ENCODE data around the gene STAG3. TPM values are rescaled to one million over a fixed set of nuclear protein-coding genes. Genes with fewer than 3 reads are reported as not detected.
"Not testable (repeated sequence)": the region's sequence is repeated elsewhere in the genome, so short reads cannot be mapped to it uniquely, and the experiment has no call there.

The STAG3 gene
- total RNA-seq, 1 donor from 2014 or later: 0.36 TPM

DNA sequence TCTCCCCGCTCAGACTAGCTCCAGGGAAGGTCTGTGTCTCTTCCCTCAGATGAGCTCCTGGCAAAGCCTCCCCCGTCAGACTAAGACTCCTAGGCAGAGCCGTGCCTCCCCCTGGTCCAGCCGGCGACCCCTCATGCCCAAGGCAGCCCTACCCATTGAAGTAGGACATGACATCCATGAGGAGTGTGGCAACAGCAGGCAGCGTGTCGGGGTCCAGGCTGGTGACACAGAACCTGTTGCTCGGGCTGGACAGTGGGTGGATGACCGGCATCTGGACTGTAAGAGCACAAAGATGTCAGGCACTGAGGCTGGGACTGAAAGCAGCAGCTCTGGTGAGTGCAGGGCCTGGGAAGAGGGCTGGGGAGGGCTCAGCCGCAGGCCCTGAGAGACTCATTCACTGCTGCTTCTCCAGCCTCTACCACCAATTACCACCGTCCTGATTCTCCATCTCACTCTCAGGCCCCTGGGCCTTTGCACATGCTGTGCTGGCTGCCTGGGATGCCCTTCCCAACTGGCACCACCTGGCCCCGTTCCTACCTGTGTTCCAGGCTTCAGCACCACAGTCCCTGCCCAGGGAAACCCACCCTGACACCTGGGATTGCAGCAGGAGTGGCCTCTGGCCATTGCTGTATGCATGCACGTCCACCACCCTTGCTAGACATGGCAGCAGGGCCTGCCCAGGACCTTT is 44.9 kb downstream of the STAG3 start:
- FAIRE-seq (no peak), DNase-seq (ENCODE audit: low read depth) (no peak)
- Mint-ChIP-seq H3K4me3 (ENCODE audit: unreplicated experiment) (no peak overlapping the region), H3K36me3 (ENCODE audit: low read depth, unreplicated experiment) (peaks cover 7% of the 10 kb centered on the region), H3K27ac (ENCODE audit: unreplicated experiment) (no peak overlapping the region), H3K9me3 (ENCODE audit: unreplicated experiment) (no peaks in the 10 kb centered on the region), H3K4me1 (ENCODE audit: low read depth, unreplicated experiment) (peaks cover under 1% of the 10 kb centered on the region), H3K27me3 (ENCODE audit: low read depth, unreplicated experiment) (no peaks in the 10 kb centered on the region)
- Histone ChIP-seq H2AFZ (ENCODE audit: low read depth, low read length) (no peak overlapping the region), H3K79me2 (ENCODE audit: insufficient read depth, low read length) (no peaks in the 10 kb centered on the region), H3K4me2 (ENCODE audit: low read length) (no peak overlapping the region), H4K20me1 (ENCODE audit: insufficient read depth, low read length) (no peaks in the 10 kb centered on the region), H3K4me1 (ENCODE audit: insufficient read depth, low read length) (no peaks in the 10 kb centered on the region), H3K9me3 (ENCODE audit: insufficient read depth, low read depth, low read length) (no peaks in the 10 kb centered on the region), H3K36me3 (ENCODE audit: insufficient read depth, low read length) (no peaks in the 10 kb centered on the region), H3K27ac (ENCODE audit: low read depth, low read length) (no peak overlapping the region), H3K4me3 (ENCODE audit: insufficient read depth, low read depth, low read length) (no peak overlapping the region), H3K9ac (ENCODE audit: low read length) (no peak overlapping the region), H3K27me3 (ENCODE audit: insufficient read depth, low read length) (no peaks in the 10 kb centered on the region)
- TF ChIP-seq, protein P1, sequence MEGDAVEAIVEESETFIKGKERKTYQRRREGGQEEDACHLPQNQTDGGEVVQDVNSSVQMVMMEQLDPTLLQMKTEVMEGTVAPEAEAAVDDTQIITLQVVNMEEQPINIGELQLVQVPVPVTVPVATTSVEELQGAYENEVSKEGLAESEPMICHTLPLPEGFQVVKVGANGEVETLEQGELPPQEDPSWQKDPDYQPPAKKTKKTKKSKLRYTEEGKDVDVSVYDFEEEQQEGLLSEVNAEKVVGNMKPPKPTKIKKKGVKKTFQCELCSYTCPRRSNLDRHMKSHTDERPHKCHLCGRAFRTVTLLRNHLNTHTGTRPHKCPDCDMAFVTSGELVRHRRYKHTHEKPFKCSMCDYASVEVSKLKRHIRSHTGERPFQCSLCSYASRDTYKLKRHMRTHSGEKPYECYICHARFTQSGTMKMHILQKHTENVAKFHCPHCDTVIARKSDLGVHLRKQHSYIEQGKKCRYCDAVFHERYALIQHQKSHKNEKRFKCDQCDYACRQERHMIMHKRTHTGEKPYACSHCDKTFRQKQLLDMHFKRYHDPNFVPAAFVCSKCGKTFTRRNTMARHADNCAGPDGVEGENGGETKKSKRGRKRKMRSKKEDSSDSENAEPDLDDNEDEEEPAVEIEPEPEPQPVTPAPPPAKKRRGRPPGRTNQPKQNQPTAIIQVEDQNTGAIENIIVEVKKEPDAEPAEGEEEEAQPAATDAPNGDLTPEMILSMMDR (IDR thresholded peaks at IDR 0.05; ENCODE audit: insufficient read depth, low read depth, low read length): no peak
- TF ChIP-seq EZH2 (IDR thresholded peaks at IDR 0.05; ENCODE audit: insufficient read depth, low read length): no peak

DNA sequence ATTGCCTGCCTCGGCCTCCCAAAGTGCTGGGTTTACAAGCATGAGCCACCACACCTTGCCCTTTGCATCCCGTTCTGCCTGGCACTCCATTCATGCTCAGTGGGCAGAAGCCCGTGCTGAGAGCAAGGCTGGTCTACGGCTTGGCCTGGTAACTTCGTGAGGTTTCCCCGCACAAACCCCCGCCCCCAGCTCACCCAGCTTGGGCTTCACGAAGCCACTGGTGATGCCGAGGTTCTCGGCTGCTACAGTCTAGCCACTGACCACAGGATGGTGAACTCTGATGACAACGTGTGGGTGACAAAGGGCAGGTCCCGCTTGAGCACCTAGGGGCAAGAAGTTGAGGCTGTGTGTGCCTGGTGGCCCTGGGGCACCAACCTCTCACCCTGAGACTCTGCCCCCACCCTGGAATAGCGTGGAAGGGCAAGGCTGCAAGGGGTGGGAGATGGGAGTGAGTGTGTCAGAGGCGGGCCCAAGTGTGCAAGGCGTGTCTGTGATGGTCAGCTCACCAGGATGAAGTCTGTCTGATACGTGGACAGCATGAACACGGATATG is 45.7 kb downstream of the STAG3 start:
- H4K20me1 ChIP-seq (ENCODE audit: insufficient read depth, low read length); H3K4me3 ChIP-seq (ENCODE audit: insufficient read depth, low read depth, low read length); H3K36me3 ChIP-seq (ENCODE audit: insufficient read depth, low read length); H3K27ac ChIP-seq (ENCODE audit: low read depth, low read length); H3K79me2 ChIP-seq (ENCODE audit: insufficient read depth, low read length); H3K27me3 ChIP-seq (ENCODE audit: insufficient read depth, low read length); H3K9me3 ChIP-seq (ENCODE audit: insufficient read depth, low read depth, low read length); DNase-seq (ENCODE audit: low read depth); H3K4me1 ChIP-seq (ENCODE audit: insufficient read depth, low read length); H3K27ac Mint-ChIP-seq (ENCODE audit: unreplicated experiment); H3K9ac ChIP-seq (ENCODE audit: low read length); H3K4me1 Mint-ChIP-seq (ENCODE audit: low read depth, unreplicated experiment); H2AFZ ChIP-seq (ENCODE audit: low read depth, low read length); FAIRE-seq; H3K9me3 Mint-ChIP-seq (ENCODE audit: unreplicated experiment); H3K27me3 Mint-ChIP-seq (ENCODE audit: low read depth, unreplicated experiment); H3K4me3 Mint-ChIP-seq (ENCODE audit: unreplicated experiment); H3K4me2 ChIP-seq (ENCODE audit: low read length): not testable (repeated sequence)
- H3K36me3 Mint-ChIP-seq (ENCODE audit: low read depth, unreplicated experiment): peaks cover 10% of the 10 kb centered on the region

DNA sequence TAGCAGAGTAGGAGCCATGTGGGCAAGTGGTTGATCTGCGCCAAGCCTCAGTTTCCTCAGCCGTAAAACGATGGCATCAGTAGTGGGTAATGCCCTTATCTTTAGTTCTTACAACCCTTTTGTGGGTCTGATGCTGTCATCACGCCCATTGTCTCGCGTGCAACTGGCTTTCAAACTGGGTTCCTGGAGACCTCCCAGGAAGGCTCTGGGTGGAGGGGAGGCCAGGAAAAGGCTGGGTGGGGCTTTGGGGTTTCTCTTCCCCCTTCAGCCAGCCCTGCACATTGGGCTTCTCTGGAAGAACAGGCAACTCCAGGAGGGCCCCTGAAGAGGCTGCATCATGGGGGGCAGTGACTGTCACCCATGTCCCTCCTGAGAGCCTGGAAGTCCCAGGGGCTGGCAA is 47.2 kb downstream of the STAG3 start:
- not testable (repeated sequence) for H3K9me3 ChIP-seq (ENCODE audit: insufficient read depth, low read depth, low read length); H3K27ac ChIP-seq (ENCODE audit: low read depth, low read length); H3K4me3 Mint-ChIP-seq (ENCODE audit: unreplicated experiment); H3K27ac Mint-ChIP-seq (ENCODE audit: unreplicated experiment); H3K9ac ChIP-seq (ENCODE audit: low read length); DNase-seq (ENCODE audit: low read depth); H3K4me3 ChIP-seq (ENCODE audit: insufficient read depth, low read depth, low read length); H3K36me3 Mint-ChIP-seq (ENCODE audit: low read depth, unreplicated experiment); FAIRE-seq; H4K20me1 ChIP-seq (ENCODE audit: insufficient read depth, low read length); H2AFZ ChIP-seq (ENCODE audit: low read depth, low read length); H3K36me3 ChIP-seq (ENCODE audit: insufficient read depth, low read length); H3K9me3 Mint-ChIP-seq (ENCODE audit: unreplicated experiment); H3K4me2 ChIP-seq (ENCODE audit: low read length); H3K79me2 ChIP-seq (ENCODE audit: insufficient read depth, low read length); H3K4me1 ChIP-seq (ENCODE audit: insufficient read depth, low read length); H3K27me3 Mint-ChIP-seq (ENCODE audit: low read depth, unreplicated experiment); H3K4me1 Mint-ChIP-seq (ENCODE audit: low read depth, unreplicated experiment); H3K27me3 ChIP-seq (ENCODE audit: insufficient read depth, low read length)

DNA sequence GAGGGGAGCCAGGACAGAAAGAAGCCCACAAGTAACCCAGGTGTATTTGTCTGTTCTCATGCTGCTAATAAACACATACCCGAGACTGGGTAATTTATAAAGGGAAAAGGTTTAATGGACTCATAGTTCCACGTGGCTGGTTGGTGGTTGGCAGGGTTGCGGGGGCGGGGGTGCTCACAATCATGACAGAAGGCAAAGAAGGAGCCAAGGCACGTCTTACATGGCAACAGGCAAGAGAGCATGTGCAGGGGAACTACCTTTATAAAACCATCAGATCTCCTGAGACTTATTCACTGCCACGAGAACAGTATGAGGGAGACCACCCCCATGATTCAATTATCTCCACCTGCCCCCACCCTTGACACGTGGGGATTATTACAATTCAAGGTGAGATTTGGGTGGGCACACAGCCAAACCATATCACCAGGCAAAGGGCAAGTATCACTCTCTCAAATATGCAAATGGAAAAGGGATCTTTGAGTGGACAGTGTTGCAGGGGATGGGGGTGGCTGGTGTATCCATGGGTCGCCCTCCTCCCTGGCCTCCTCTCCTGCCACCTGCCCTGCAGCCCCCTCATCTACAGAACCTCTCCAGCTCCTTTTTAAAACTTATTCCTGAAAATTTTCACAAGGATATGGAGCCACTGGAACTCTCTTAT is 57.1 kb downstream of the STAG3 start:
- FAIRE-seq: not testable (repeated sequence)

DNA sequence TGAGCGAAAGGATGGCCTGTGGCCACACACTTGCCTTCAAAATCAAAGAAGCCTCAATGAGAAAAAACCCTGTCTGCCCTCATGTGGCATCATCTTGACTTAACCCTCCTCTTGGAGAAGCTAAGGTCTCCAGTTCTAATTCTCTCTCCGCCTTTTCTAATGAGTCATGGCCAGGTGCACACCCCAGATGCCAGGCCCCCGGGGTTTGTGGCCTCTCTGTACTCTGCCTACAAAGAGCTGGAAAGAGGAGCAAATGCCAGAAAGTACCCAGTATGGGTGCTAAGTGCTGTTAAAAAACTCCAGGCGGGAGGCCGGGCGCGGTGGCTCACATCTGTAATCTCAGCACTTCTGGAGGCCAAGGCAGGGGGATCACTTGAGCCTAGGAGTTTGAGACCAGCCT is 62.3 kb downstream of the STAG3 start:
- not testable (repeated sequence) for H3K36me3 ChIP-seq (ENCODE audit: insufficient read depth, low read length); H3K36me3 Mint-ChIP-seq (ENCODE audit: low read depth, unreplicated experiment); H3K27ac ChIP-seq (ENCODE audit: low read depth, low read length); DNase-seq (ENCODE audit: low read depth); H3K4me3 ChIP-seq (ENCODE audit: insufficient read depth, low read depth, low read length); H3K27me3 Mint-ChIP-seq (ENCODE audit: low read depth, unreplicated experiment); FAIRE-seq; H3K4me2 ChIP-seq (ENCODE audit: low read length); H3K27ac Mint-ChIP-seq (ENCODE audit: unreplicated experiment); H2AFZ ChIP-seq (ENCODE audit: low read depth, low read length); H3K9me3 ChIP-seq (ENCODE audit: insufficient read depth, low read depth, low read length); H3K4me1 ChIP-seq (ENCODE audit: insufficient read depth, low read length); H3K4me1 Mint-ChIP-seq (ENCODE audit: low read depth, unreplicated experiment); H3K27me3 ChIP-seq (ENCODE audit: insufficient read depth, low read length); H3K9me3 Mint-ChIP-seq (ENCODE audit: unreplicated experiment); H3K79me2 ChIP-seq (ENCODE audit: insufficient read depth, low read length); H3K9ac ChIP-seq (ENCODE audit: low read length); H3K4me3 Mint-ChIP-seq (ENCODE audit: unreplicated experiment)
- H4K20me1 ChIP-seq (ENCODE audit: insufficient read depth, low read length): peaks cover 19% of the 10 kb centered on the region

More for the DNA sequence above, 57.1 kb downstream of the STAG3 start:
- H3K79me2 ChIP-seq (ENCODE audit: insufficient read depth, low read length); H3K27ac Mint-ChIP-seq (ENCODE audit: unreplicated experiment); H2AFZ ChIP-seq (ENCODE audit: low read depth, low read length); H3K27me3 Mint-ChIP-seq (ENCODE audit: low read depth, unreplicated experiment); H3K4me3 ChIP-seq (ENCODE audit: insufficient read depth, low read depth, low read length); H3K9me3 ChIP-seq (ENCODE audit: insufficient read depth, low read depth, low read length); H3K9ac ChIP-seq (ENCODE audit: low read length); H3K9me3 Mint-ChIP-seq (ENCODE audit: unreplicated experiment); H3K27me3 ChIP-seq (ENCODE audit: insufficient read depth, low read length); H3K4me2 ChIP-seq (ENCODE audit: low read length); H3K4me1 Mint-ChIP-seq (ENCODE audit: low read depth, unreplicated experiment); H3K36me3 ChIP-seq (ENCODE audit: insufficient read depth, low read length); DNase-seq (ENCODE audit: low read depth); H3K4me1 ChIP-seq (ENCODE audit: insufficient read depth, low read length); H3K27ac ChIP-seq (ENCODE audit: low read depth, low read length); H3K4me3 Mint-ChIP-seq (ENCODE audit: unreplicated experiment): not testable (repeated sequence)
- peaks cover 11% of the 10 kb centered on the region for H3K36me3 Mint-ChIP-seq (ENCODE audit: low read depth, unreplicated experiment)
- peaks cover 15% of the 10 kb centered on the region for H4K20me1 ChIP-seq (ENCODE audit: insufficient read depth, low read length)

Data from astrocyte (in vitro differentiated cells and primary cell).